SIG-M5 treated with dmso at 0.1 percent for 504 hours (cell line): Measurements from ENCODE around the gene CHRNA10.

ENCODE experiments used
- DNase-seq: peaks from one replicate; lab custom pipeline; 2025; ENCODE audit not compliant: unreplicated experiment; lab: John Stamatoyannopoulos, UW

Gene CHRNA10

DNA sequence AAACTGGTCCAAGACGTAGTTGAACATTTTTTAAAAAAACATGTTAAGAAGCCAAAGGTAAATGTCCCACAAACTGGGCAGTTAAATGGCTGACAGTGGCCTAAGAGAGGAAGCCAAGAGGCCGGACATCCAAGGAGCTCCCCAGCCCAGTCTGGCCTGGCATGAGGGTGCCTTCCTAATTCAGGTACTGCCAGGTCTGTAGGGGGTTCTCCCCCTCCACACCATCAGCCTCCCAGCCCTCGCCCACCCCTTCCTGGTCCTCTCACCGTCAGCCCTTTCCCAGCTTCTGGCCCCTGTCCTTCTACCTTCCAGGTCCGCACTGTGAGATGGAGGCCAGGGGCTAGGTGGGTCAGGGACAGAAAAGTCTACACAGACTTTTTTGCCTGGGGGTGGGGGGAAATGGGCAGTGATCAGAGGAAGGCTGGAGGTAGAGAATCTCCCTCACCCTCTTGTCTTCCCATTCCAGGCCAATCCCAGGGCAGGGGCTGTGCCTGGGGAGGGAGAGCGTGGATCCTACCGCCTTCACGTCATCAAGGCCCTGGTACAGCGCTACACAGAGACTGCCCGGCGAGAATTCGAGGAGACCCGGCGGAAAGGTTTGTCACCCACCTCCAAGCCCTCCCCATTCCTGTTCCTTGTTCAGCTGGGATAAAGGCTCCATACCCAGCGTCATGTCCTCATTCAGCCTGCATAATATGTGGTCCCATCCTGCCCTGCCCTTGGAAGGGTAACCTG is 35.4 kb downstream of the CHRNA10 start:
- DNase-seq, result no peak

DNA sequence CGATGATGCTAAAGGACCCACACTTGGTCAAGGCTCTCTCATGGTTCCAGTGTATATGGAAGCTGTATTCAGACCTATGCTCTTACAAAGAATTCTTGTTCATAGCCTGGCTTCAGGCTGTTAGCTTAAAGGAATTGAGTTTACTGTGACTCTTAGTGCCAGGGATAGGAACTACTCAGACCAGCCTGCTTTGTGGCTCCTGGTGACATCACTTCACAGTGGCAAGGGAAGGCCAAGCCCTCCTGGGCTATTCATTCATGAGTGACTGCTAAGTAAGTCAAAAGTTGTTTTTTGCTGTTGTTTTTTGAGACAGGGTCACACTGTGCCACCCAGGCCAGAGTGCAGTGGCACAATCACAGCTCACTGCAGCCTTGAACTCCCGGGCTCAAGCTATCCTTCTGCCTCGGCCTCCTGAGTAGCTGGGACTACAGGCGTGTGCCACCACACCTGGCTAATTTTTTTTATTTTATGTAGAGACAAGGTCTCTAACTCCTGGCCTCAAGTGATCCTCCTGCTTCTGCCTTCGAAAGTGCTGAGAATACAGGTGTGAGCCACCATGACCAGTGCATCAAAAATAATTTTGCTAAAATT is 39.0 kb downstream of the CHRNA10 start:
- no peak for DNase-seq

- no peak for DNase-seq
These were observed 39.9 kb downstream of the CHRNA10 start for GRCh38 chr11:3631331-3631730.

GRCh38 chr11:3627291-3627690 is 43.9 kb downstream of the CHRNA10 start:
- no peak for DNase-seq

GRCh38 chr11:3626250-3626960 is 44.8 kb downstream of the CHRNA10 start:
- DNase-seq, result no peak

- DNase-seq, result no peak
These were observed 47.3 kb downstream of the CHRNA10 start for GRCh38 chr11:3623767-3624458.

- no peak for DNase-seq
These were observed 48.1 kb downstream of the CHRNA10 start for GRCh38 chr11:3623121-3623520.

- no peak for DNase-seq
These were observed 48.7 kb downstream of the CHRNA10 start for GRCh38 chr11:3622521-3622920.

GRCh38 chr11:3617990-3618389 is 53.2 kb downstream of the CHRNA10 start:
- DNase-seq, result no peak

- no peak for DNase-seq
These were observed 54.3 kb downstream of the CHRNA10 start for GRCh38 chr11:3616721-3617460.

- DNase-seq, result no peak
These were observed 55.2 kb downstream of the CHRNA10 start for GRCh38 chr11:3615998-3616397.
